Measurements from ENCODE around the gene GAS6. TPM values are rescaled to one million over a fixed set of nuclear protein-coding genes. Genes with fewer than 3 reads are reported as not detected.
"Not testable (repeated sequence)": the region's sequence is repeated elsewhere in the genome, so short reads cannot be mapped to it uniquely, and the experiment has no call there.

Gene GAS6
- total RNA-seq, 1 experiment from 2014 or later: 28.1 TPM

DNA sequence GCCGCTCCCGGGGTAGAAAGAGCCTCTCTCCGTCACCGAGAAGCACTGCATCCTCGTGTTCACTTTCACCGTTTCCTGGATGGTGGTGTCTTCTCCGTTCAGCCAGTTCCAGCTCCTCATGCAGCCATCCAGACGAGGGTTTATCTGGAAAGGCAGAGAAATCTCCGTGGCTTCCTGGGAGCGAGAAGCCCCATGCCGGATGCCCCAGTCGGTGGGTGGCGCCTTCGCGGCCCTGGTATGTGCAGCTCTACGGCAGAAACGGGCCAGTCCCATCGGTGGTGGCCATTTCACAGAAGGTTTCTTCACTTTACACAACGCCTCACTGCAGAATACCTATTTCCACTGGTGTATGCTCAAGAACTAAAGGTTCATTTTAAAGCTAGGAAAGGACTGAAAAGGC lies 36.9 kb downstream of the GAS6 start:
- BruUV-seq (replicated peaks): no TSS peak
- no peak for TF ChIP-seq TCF7L2 (IDR thresholded peaks at IDR 0.05; ENCODE audit: low read depth, low read length)
- no peak for TF ChIP-seq POLR2AphosphoS5 (IDR thresholded peaks at IDR 0.05; ENCODE audit: low read depth, low read length)
- no peak for TF ChIP-seq SIN3A (IDR thresholded peaks at IDR 0.05; ENCODE audit: borderline replicate concordance, insufficient read depth, low read depth, low read length)
- TF ChIP-seq, protein P1, sequence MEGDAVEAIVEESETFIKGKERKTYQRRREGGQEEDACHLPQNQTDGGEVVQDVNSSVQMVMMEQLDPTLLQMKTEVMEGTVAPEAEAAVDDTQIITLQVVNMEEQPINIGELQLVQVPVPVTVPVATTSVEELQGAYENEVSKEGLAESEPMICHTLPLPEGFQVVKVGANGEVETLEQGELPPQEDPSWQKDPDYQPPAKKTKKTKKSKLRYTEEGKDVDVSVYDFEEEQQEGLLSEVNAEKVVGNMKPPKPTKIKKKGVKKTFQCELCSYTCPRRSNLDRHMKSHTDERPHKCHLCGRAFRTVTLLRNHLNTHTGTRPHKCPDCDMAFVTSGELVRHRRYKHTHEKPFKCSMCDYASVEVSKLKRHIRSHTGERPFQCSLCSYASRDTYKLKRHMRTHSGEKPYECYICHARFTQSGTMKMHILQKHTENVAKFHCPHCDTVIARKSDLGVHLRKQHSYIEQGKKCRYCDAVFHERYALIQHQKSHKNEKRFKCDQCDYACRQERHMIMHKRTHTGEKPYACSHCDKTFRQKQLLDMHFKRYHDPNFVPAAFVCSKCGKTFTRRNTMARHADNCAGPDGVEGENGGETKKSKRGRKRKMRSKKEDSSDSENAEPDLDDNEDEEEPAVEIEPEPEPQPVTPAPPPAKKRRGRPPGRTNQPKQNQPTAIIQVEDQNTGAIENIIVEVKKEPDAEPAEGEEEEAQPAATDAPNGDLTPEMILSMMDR (IDR thresholded peaks at IDR 0.05): no peak
- TF ChIP-seq, protein P2, sequence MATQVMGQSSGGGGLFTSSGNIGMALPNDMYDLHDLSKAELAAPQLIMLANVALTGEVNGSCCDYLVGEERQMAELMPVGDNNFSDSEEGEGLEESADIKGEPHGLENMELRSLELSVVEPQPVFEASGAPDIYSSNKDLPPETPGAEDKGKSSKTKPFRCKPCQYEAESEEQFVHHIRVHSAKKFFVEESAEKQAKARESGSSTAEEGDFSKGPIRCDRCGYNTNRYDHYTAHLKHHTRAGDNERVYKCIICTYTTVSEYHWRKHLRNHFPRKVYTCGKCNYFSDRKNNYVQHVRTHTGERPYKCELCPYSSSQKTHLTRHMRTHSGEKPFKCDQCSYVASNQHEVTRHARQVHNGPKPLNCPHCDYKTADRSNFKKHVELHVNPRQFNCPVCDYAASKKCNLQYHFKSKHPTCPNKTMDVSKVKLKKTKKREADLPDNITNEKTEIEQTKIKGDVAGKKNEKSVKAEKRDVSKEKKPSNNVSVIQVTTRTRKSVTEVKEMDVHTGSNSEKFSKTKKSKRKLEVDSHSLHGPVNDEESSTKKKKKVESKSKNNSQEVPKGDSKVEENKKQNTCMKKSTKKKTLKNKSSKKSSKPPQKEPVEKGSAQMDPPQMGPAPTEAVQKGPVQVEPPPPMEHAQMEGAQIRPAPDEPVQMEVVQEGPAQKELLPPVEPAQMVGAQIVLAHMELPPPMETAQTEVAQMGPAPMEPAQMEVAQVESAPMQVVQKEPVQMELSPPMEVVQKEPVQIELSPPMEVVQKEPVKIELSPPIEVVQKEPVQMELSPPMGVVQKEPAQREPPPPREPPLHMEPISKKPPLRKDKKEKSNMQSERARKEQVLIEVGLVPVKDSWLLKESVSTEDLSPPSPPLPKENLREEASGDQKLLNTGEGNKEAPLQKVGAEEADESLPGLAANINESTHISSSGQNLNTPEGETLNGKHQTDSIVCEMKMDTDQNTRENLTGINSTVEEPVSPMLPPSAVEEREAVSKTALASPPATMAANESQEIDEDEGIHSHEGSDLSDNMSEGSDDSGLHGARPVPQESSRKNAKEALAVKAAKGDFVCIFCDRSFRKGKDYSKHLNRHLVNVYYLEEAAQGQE (IDR thresholded peaks at IDR 0.05; ENCODE audit: insufficient read depth in 1 of 2, low read depth in 2 of 2, low read length in 1 of 2): no peak
- H3K4me3 ChIP-seq (ENCODE audit: low read depth in 2 of 2, low read length in 2 of 2): no peak overlapping the region
- ATAC-seq: no peak
- H3K9me3 ChIP-seq (ENCODE audit: control insufficient read depth, insufficient read depth, low read depth, low read length): no peaks in the 10 kb centered on the region
- no peaks in the 10 kb centered on the region for H3K27me3 ChIP-seq (ENCODE audit: control insufficient read depth, insufficient read depth, low read length)
- peaks cover 8% of the 10 kb centered on the region for H3K4me1 ChIP-seq (ENCODE audit: control insufficient read depth, insufficient read depth, low read length)
- H3K27ac ChIP-seq (ENCODE audit: low read length): no peak overlapping the region
- ChIA-PET POLR2A (no interaction called here), CTCF (no interaction called here)
- DNase-seq (ENCODE audit: low read depth, low spot score): no peak
- intact Hi-C loops (cut with micrococcal nuclease; ENCODE audit: unreplicated experiment): no loop called here
- H3K36me3 ChIP-seq (ENCODE audit: control insufficient read depth, insufficient read depth, low read length): no peaks in the 10 kb centered on the region
- in situ Hi-C loops (cut with HindIII; ENCODE audit: low pct_unique_long_range_greater_than_20kb, low sequenced_read_pairs): no loop called here

DNA sequence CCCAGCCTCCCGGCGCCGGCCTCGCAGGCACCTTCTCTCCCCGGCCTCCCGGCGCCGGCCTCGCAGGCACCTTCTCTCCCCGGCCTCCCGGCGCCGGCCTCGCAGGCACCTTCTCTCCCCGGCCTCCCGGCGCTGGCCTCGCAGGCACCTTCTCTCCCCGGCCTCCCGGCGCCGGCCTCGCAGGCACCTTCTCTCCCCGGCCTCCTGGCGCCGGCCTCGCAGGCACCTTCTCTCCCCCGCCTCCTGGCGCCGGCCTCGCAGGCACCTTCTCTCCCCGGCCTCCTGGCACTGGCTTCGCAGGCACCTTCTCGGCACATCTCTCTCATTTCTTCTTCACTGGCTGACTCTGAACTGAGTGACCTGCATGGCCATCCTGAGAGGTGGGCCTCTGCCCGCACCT lies 37.4 kb downstream of the GAS6 start:
- H3K4me1 ChIP-seq (ENCODE audit: control insufficient read depth, insufficient read depth, low read length); H3K36me3 ChIP-seq (ENCODE audit: control insufficient read depth, insufficient read depth, low read length); in situ Hi-C loops (cut with HindIII; ENCODE audit: low pct_unique_long_range_greater_than_20kb, low sequenced_read_pairs); H3K9me3 ChIP-seq (ENCODE audit: control insufficient read depth, insufficient read depth, low read depth, low read length); H3K27me3 ChIP-seq (ENCODE audit: control insufficient read depth, insufficient read depth, low read length); H3K27ac ChIP-seq (ENCODE audit: low read length); intact Hi-C loops (cut with micrococcal nuclease; ENCODE audit: unreplicated experiment); ATAC-seq; DNase-seq (ENCODE audit: low read depth, low spot score); BruUV-seq (replicated peaks); H3K4me3 ChIP-seq (ENCODE audit: low read depth in 2 of 2, low read length in 2 of 2); CTCF ChIA-PET; POLR2A ChIA-PET: not testable (repeated sequence)

DNA sequence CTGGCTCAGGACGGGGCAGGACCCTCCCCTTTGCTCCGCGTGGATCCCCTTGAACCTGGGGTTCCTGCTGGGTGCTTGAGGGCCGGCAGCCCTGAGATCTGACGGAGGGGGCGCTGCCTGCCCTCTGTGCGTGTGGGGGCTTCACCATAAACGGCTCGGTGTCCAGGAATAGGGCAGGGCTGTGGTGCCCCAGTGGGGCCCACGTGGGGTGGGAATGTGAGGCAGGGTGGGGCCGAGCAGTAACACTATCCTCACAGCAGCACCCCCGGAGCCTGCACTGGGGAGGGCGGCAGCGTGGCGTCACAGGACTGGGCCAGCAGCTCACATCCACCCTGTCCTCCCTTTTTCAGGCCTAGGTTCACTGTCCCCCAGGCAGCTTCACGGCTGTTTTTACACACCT lies 38.0 kb downstream of the GAS6 start:
- no TSS peak for BruUV-seq (replicated peaks)
- no peak for DNase-seq (ENCODE audit: low read depth, low spot score)
- in situ Hi-C loops (cut with HindIII; ENCODE audit: low pct_unique_long_range_greater_than_20kb, low sequenced_read_pairs): no loop called here

More for the DNA sequence above, 38.0 kb downstream of the GAS6 start:
- Histone ChIP-seq H3K9me3 (ENCODE audit: control insufficient read depth, insufficient read depth, low read depth, low read length) (no peaks in the 10 kb centered on the region), H3K4me3 (ENCODE audit: low read depth in 2 of 2, low read length in 2 of 2) (no peak overlapping the region), H3K36me3 (ENCODE audit: control insufficient read depth, insufficient read depth, low read length) (no peaks in the 10 kb centered on the region), H3K27ac (ENCODE audit: low read length) (no peak overlapping the region), H3K27me3 (ENCODE audit: control insufficient read depth, insufficient read depth, low read length) (no peaks in the 10 kb centered on the region), H3K4me1 (ENCODE audit: control insufficient read depth, insufficient read depth, low read length) (peaks cover 10% of the 10 kb centered on the region)
- POLR2A ChIA-PET: no interaction called here
- intact Hi-C loops (cut with micrococcal nuclease; ENCODE audit: unreplicated experiment): no loop called here
- TF ChIP-seq, protein P1 (IDR thresholded peaks at IDR 0.05): no peak
- no peak for TF ChIP-seq POLR2AphosphoS5 (IDR thresholded peaks at IDR 0.05; ENCODE audit: low read depth, low read length)
- TF ChIP-seq SIN3A (IDR thresholded peaks at IDR 0.05; ENCODE audit: borderline replicate concordance, insufficient read depth, low read depth, low read length): no peak
- TF ChIP-seq TCF7L2 (IDR thresholded peaks at IDR 0.05; ENCODE audit: low read depth, low read length): no peak
- TF ChIP-seq, protein P2 (IDR thresholded peaks at IDR 0.05; ENCODE audit: insufficient read depth in 1 of 2, low read depth in 2 of 2, low read length in 1 of 2): no peak
- CTCF ChIA-PET: no interaction called here
- ATAC-seq: no peak
